Stimulated activated naive B cell treated with anti-CD40 and anti-IgM and Interleukin-4, amounts not matched to agents 10 μg/mL and 1 μg/mL and 100 μg/mL, for 72 hours (primary cell): ENCODE measurements around the gene ARL13B.
"Not testable (repeated sequence)": the region's sequence is repeated elsewhere in the genome, so short reads cannot be mapped to it uniquely, and the experiment has no call there.

Source experiments
- ATAC-seq, 2 donors: fragments of 150-1000 bp; cut with Tn5 transposase; replicated peaks; 2 replicates each; pipeline ENCODE4 v1.10.0; 2021; ENCODE audit warnings: moderate library complexity in 1 of 2
- DNase-seq: peaks from one replicate; pipeline ENCODE4 v3.0.0; 2021
- H3K27ac Mint-ChIP-seq: one replicate; pipeline ENCODE4 v1.8.0; 2022; ENCODE audit warnings: mild to moderate bottlenecking, mixed read lengths
- H3K27me3 Mint-ChIP-seq, 2 donors: one replicate each; pipeline ENCODE4 v1.8.0; 2022; ENCODE audit warnings: mixed read lengths in 2 of 2
- H3K36me3 Mint-ChIP-seq, 2 donors: one replicate each; pipeline ENCODE4 v1.8.0; 2022; ENCODE audit warnings: mixed read lengths in 2 of 2, mild to moderate bottlenecking in 1 of 2
- H3K4me1 Mint-ChIP-seq, 2 donors: one replicate each; pipeline ENCODE4 v1.8.0; 2022; ENCODE audit warnings: mixed read lengths in 2 of 2, mild to moderate bottlenecking in 1 of 2
- H3K4me3 Mint-ChIP-seq, 2 donors: one replicate each; pipeline ENCODE4 v1.8.0; 2022; ENCODE audit warnings: mild to moderate bottlenecking in 2 of 2, mixed read lengths in 2 of 2, moderate library complexity in 1 of 2
- H3K9me3 Mint-ChIP-seq, 2 donors: one replicate each; pipeline ENCODE4 v1.8.0; 2022; ENCODE audit warnings: mixed read lengths in 2 of 2, mild to moderate bottlenecking in 1 of 2

ARL13B gene

DNA sequence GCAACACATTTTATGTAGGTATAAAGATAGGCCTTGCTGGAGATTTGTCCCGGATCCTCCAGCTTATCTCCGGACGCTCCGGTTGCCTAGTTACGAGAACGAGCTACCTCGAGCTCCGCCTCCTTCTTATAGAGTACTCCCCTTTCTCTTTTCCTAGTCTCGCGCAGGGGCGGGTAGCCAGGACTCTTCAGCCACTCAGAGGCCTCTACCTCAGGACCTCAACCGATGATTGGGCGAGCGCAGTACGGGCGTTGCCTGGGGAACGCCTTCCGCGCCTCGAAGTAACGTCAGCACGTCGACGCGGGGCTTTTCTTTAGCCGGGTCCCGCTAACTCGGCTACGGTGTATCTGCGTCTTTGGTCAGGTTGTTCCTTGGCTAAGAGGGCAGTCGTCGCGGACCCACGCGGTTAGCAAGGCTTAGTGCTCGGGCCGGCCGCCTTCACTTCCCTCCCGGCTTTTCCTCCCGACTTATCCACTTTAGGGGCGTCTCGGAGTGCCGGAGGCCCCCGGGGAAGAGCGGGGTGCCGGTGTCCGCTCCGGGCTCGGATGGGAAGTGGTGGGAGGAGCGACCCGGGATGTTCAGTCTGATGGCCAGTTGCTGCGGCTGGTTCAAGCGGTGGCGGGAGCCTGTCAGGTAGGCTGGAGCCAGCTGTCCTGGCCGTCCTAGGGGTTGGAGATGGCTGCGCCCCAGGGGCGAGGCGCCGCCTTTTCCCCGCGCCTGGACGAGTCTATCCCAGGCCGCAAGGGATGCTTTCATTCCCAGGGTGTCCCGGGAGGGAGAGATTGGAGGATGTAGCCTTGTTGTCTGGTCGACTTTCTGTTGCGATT, at the start of gene ARL13B:
Gene ARL13B, plus strand, starts transcription at position 306 of the 827 bp plus-strand sequence. Its CDS starts 269 bp downstream, at position 575.
- H3K9me3 Mint-ChIP-seq: no peaks in the 10 kb centered on the region
- no peaks in the 10 kb centered on the region for H3K27me3 Mint-ChIP-seq
- H3K4me1 Mint-ChIP-seq: peaks cover 7 to 11% of the 10 kb centered on the region in 2 donors
- no peaks in the 10 kb centered on the region for H3K36me3 Mint-ChIP-seq
- peak within 1 kb of the TSS; percentile 90 to 92 for H3K4me3 Mint-ChIP-seq
- ATAC-seq: peak; percentile 100
- peak; percentile 95 for DNase-seq
- H3K27ac Mint-ChIP-seq: peak within 1 kb of the TSS; percentile 88

DNA sequence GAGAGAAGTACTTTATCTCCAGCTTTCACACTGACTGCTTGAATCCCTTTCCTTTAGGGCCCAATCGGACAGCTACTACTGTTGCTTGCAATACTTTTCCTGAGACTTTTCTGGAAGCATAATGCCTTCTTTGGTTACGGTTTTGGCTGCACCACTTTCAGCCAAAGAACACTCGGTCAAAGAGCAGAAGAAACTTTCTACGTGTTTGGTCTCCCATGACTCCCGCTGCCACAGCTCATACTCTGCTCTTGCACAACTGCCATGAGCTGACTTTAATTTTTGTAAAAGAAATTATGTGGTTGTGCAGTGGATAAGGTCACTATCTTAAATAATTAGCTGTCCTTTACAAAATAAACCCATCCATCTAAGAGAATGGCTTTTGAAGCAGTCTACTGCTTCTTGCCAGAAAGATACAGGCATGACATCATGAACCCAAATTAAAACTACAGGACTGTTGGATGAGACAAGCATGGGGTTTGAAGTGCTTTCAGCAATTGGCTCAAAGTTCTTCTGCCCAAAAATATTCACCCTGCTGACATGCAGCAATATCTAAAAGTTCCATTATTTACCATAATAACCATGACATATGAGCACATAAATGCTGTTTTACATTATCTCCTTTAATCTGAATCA, 48.2 kb upstream of the ARL13B start:
- H3K4me3 Mint-ChIP-seq: no peak overlapping the region
- no peaks in the 10 kb centered on the region for H3K4me1 Mint-ChIP-seq
- no peak overlapping the region for H3K27ac Mint-ChIP-seq
- ATAC-seq (no peak), DNase-seq (no peak)
- H3K27me3 Mint-ChIP-seq: no peaks in the 10 kb centered on the region
- H3K36me3 Mint-ChIP-seq: no peaks in the 10 kb centered on the region
- H3K9me3 Mint-ChIP-seq: no peaks in the 10 kb centered on the region

- no peaks in the 10 kb centered on the region for H3K27me3 Mint-ChIP-seq
- no peak overlapping the region for H3K4me3 Mint-ChIP-seq
- DNase-seq (no peak), ATAC-seq (no peak)
- H3K4me1 Mint-ChIP-seq: no peaks in the 10 kb centered on the region
- H3K9me3 Mint-ChIP-seq: no peaks in the 10 kb centered on the region
- no peak overlapping the region for H3K27ac Mint-ChIP-seq
- no peaks in the 10 kb centered on the region for H3K36me3 Mint-ChIP-seq
Observed at GRCh38 chr3:93934366-93935046, 45.4 kb upstream of the ARL13B start.

GRCh38 chr3:93936549-93936948, 43.4 kb upstream of the ARL13B start:
- Mint-ChIP-seq H3K27me3 (no peaks in the 10 kb centered on the region), H3K4me1 (no peaks in the 10 kb centered on the region), H3K9me3 (no peaks in the 10 kb centered on the region), H3K4me3 (no peak overlapping the region), H3K36me3 (no peaks in the 10 kb centered on the region), H3K27ac (no peak overlapping the region)
- DNase-seq (no peak), ATAC-seq (no peak)

DNA sequence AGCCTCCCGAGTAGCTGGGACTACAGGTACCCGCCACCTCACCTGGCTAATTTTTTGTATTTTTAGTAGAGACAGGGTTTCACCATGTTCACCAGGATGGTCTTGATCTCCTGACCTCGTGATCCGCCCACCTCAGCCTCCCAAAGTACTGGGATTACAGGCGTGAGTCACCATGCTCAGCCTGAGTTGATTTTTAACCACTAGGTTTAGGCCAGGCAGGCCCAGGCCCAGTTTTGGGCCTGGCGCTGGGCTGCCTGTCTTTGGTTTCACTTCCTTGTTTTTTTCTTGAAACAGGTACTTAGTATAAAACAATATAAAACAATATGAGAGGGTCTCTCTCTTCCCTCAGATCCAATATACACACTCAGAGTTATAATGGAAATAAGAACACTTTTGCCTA, 42.5 kb upstream of the ARL13B start:
- DNase-seq, H3K4me1 Mint-ChIP-seq, H3K27ac Mint-ChIP-seq, H3K27me3 Mint-ChIP-seq, H3K9me3 Mint-ChIP-seq, H3K36me3 Mint-ChIP-seq, H3K4me3 Mint-ChIP-seq: not testable (repeated sequence)
- ATAC-seq: peak in 1 of 2 donors; percentile 33

DNA sequence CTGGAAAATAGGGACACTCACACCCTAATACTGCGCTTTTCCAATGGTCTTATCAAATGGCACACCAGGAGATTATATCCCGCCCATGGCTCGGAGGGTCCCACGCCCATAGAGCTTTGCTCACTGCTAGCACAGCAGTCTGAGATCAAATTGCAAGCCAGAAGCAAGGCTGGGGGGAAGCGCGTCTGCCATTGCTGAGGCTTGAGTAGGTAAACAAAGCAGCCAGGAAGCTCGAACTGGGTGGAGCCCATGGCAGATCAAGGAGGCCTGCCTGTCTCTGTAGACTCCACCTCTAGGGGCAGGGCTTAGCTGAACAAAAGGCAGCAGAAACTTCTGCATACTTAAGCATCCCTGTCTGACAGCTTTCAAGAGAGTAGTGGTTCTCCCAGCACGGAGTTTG, 30.0 kb upstream of the ARL13B start:
- H3K27ac Mint-ChIP-seq, ATAC-seq, DNase-seq, H3K4me1 Mint-ChIP-seq, H3K4me3 Mint-ChIP-seq, H3K27me3 Mint-ChIP-seq, H3K9me3 Mint-ChIP-seq, H3K36me3 Mint-ChIP-seq: not testable (repeated sequence)

DNA sequence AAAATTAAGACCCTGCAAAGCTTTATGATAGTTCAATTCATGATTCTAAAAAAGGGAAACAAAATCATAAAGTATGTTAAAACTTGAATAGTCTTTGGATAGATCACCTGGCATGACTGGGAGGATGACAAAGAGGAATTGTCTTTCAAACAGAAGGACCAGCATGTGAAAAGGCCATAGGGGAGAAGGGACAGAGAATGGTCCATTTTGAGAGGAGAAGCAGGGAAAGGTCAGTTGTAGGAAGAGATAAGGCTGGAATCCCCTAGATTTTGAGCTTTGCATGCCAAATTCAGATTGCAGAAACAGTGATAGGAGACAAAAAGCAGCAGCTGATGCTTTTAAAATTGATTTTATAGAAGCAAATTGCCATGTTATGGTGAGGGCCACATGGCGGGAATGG, 18.9 kb upstream of the ARL13B start:
- Mint-ChIP-seq H3K9me3 (no peaks in the 10 kb centered on the region), H3K27me3 (peaks cover 2 to 7% of the 10 kb centered on the region in 2 donors), H3K27ac (no peak overlapping the region)

DNA sequence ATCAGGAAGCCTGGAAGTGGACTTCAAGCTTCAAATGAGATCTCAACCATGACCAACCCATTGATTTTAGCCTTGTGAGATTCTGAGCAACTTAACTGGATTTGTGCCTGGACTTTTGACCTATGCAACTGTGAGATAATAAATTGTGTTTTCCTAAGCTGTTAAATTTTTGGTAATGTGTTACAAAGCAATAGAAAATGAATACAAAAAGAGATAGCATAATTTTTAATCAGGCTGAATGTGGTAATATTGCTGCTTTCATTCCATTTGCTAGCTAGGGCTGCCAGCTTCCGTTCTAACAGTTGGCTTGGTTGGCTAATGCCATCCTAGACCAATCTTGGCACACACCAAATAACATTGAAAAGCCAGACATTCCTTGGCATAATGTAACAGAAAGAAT, 18.5 kb upstream of the ARL13B start:
- DNase-seq: no peak
- no peaks in the 10 kb centered on the region for H3K9me3 Mint-ChIP-seq

More for the DNA sequence above, 18.9 kb upstream of the ARL13B start:
- Mint-ChIP-seq H3K4me3 (no peak overlapping the region), H3K36me3 (no peaks in the 10 kb centered on the region), H3K4me1 (no peaks in the 10 kb centered on the region)
- no peak for ATAC-seq
- DNase-seq: no peak

GRCh38 chr3:93962798-93963197, 17.2 kb upstream of the ARL13B start:
- Mint-ChIP-seq H3K4me1 (no peaks in the 10 kb centered on the region), H3K27ac (no peak overlapping the region), H3K4me3 (no peak overlapping the region), H3K27me3 (peaks cover 7 to 12% of the 10 kb centered on the region in 2 donors), H3K9me3 (no peaks in the 10 kb centered on the region), H3K36me3 (no peaks in the 10 kb centered on the region)
- DNase-seq: no peak
- no peak for ATAC-seq

More for the DNA sequence above, 18.5 kb upstream of the ARL13B start:
- no peak overlapping the region for H3K4me3 Mint-ChIP-seq
- no peak for ATAC-seq
- no peaks in the 10 kb centered on the region for H3K36me3 Mint-ChIP-seq
- H3K4me1 Mint-ChIP-seq: no peaks in the 10 kb centered on the region
- no peak overlapping the region for H3K27ac Mint-ChIP-seq
- peaks cover 6 to 12% of the 10 kb centered on the region in 2 donors for H3K27me3 Mint-ChIP-seq

DNA sequence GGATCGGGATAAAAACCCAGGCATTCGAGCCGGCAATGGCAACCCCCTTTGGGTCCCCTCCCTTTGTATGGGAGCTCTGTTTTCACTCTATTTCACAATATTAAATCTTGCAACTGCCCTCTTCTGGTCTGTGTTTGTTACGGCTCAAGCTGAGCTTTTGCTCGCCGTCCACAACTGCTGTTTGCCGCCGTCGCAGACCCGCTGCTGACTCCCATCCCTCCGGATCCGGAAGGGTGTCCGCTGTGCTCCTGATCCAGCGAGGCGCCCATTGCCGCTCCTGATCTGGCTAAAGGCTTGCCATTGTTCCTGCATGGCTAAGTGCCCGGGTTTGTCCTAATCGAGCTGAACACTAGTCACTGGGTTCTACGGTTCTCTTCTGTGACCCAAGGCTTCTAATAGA, 14.8 kb upstream of the ARL13B start:
- not testable (repeated sequence) for H3K36me3 Mint-ChIP-seq, H3K4me3 Mint-ChIP-seq, H3K9me3 Mint-ChIP-seq, DNase-seq, H3K4me1 Mint-ChIP-seq, H3K27ac Mint-ChIP-seq, ATAC-seq
- H3K27me3 Mint-ChIP-seq: peaks cover 16 to 17% of the 10 kb centered on the region in 2 donors

DNA sequence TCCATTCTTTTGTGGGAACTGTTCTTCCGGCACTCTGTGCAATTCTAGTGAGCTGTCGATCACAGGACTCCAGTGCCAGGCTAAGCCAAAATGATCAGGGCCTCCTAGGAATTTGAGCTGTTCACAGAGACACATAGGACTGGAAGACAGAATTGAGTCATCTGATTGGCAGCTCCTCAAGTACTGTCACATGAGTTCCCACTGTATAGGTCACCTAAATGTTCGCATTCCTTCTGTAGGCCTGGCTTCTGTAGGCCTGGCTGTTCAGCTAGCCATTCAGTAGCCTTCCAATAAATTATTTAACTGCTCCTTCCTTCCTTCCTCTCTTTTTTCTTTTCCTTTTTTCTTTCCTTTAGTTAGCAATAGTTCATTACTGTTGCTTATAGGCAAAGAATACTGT, 10.5 kb upstream of the ARL13B start:
- H3K36me3 Mint-ChIP-seq: no peaks in the 10 kb centered on the region
- H3K9me3 Mint-ChIP-seq: no peaks in the 10 kb centered on the region
- no peak overlapping the region for H3K27ac Mint-ChIP-seq
- H3K4me1 Mint-ChIP-seq: peaks cover 8 to 13% of the 10 kb centered on the region in 2 donors
- H3K27me3 Mint-ChIP-seq: peaks cover 18 to 31% of the 10 kb centered on the region in 2 donors
- no peak overlapping the region for H3K4me3 Mint-ChIP-seq
- DNase-seq (no peak), ATAC-seq (no peak)

DNA sequence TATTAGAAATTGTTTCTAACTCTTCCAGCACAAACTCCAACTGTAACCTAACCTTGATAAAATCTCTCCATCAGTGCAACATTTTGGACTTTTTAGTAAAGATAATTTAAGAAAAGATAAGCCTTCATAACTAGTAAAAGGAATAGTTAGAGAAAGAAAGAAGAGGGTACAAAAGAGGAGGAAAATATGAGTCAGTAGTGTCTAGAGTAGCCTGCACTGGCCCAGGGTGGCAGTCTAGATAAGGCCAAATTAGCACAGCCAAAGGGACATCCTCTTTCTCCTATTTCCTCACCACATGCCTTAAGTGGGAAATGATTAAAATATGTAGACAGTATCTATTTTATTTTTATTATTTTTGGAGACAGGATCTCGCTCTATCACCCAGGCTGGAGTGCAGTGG, 10.0 kb upstream of the ARL13B start:
- Mint-ChIP-seq H3K27ac (no peak overlapping the region), H3K4me3 (no peak overlapping the region), H3K36me3 (no peaks in the 10 kb centered on the region), H3K4me1 (peaks cover 8 to 13% of the 10 kb centered on the region in 2 donors), H3K9me3 (no peaks in the 10 kb centered on the region), H3K27me3 (peaks cover 18 to 31% of the 10 kb centered on the region in 2 donors)
- ATAC-seq (no peak), DNase-seq (no peak)

DNA sequence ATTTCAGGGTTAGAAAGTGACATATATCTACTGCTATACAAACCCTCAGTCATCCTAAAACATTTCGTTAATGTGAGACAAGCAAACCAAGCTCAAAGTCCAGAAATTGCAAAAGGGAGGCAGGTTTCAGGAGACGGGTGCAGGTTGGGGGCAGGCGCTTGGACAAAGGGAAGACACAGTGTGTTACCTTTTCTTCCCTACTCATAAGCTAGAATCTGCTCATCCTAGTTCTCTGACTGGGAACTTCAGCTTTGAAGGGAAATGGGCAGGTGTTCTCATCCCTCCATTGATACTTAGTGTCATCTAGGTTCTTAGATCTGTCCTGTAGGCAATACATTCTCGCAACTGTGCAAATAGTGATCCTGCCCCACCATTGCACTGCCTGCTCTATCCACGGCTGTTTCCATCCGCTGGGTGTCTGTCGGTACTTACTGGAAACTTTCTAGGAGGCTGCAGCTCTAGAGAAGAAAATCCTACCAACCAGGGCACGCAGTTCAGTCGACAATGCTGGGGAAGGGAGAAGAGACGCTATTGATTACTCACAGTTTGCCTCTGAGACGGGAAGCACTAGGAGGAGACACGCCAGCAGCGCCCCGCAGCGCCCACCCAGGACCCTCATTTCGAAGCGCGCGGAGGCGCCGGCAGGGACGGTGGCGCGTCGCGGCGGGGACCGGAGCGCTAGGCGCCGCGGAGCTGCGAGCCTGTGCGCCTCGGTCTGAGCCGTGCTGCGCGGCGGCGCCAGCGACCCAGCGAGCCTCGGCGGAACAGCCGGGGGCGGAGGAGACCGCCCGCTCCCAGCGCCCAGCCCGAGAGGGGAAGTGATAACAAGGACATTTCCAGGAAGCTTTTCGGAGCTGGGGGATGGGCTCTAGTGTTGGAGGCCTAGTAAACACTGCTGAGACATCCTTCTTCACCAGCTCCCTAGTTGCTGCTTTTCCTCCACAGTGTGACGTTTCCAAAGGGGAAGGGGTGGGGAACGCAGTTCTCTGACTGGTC, 6.5 kb upstream of the ARL13B start, which contains the start of gene PROS1:
Gene PROS1, minus strand, starts transcription at position 766 of the 996 bp plus-strand sequence. Its CDS starts 147 bp downstream, at position 619.
- Mint-ChIP-seq H3K4me1 (peaks cover 8 to 13% of the 10 kb centered on the region in 2 donors), H3K27me3 (peaks cover 7 to 19% of the 10 kb centered on the region in 2 donors), H3K36me3 (no peaks in the 10 kb centered on the region), H3K27ac (peak within 1 kb of the TSS; percentile 47), H3K4me3 (peak within 1 kb of the TSS; percentile 85 to 88), H3K9me3 (no peaks in the 10 kb centered on the region)
- DNase-seq: peak; percentile 47
- peak; percentile 90 to 95 for ATAC-seq
